ENCODE data around the gene COL12A1. TPM values are rescaled to one million over a fixed set of nuclear protein-coding genes. Genes with fewer than 3 reads are reported as not detected.

Gene COL12A1
- total and polyA plus RNA-seq, 2 donors (not counting 3 experiments of a cell fraction or from before 2014, with no cell fraction given): 48.5 to 89.1 TPM

DNA sequence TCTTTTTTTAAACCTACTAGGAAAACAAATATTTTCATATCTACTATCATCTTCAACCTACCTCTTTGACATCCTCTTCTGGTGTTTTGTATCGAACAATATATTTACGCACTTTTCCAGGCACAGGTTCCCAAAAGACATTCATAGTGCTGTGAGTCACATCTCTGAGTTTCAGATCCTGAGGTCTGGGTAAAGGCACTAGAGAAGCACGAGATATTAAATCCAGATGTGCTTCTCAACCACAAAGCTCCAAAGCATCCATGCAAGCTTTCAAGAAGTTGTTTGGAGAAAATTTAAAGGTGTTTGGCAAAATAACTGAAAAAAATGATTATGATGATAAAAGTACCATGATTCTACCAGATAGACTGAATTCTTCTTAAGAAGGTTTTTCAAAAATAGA lies 62.7 kb downstream of the COL12A1 start:
- Histone ChIP-seq H3K36me3 (ENCODE audit: control insufficient read depth in 2 of 2, extremely low read depth in 1 of 2, insufficient read depth in 2 of 2, low read length in 2 of 2) (no peaks in the 10 kb centered on the region), H3K9me1 (replicated peaks; ENCODE audit: control insufficient read depth, extremely low read depth, insufficient read depth, low read length) (no peaks in the 10 kb centered on the region), H2AFZ (ENCODE audit: low read depth, low read length) (no peak overlapping the region), H3K4me2 (ENCODE audit: insufficient read depth, low read length) (no peak overlapping the region), H3K4me1 (ENCODE audit: control insufficient read depth, extremely low read depth, insufficient read depth, low read length) (no peaks in the 10 kb centered on the region), H3K9ac (replicated peaks; ENCODE audit: extremely low read depth, insufficient read depth, low read length) (no peak overlapping the region), H4K20me1 (replicated peaks; ENCODE audit: control insufficient read depth, extremely low read depth, insufficient read depth, low read length) (no peaks in the 10 kb centered on the region), H3K27ac (ENCODE audit: insufficient read depth, low read depth, low read length) (no peak overlapping the region), H3K79me2 (ENCODE audit: control insufficient read depth, insufficient read depth, low read length) (no peaks in the 10 kb centered on the region), H3K4me3 (replicated peaks in 1 of 3; ENCODE audit: insufficient read depth in 1 of 3, low read depth in 1 of 3, low read length in 3 of 3) (no peak overlapping the region), H3K27me3 (ENCODE audit: control insufficient read depth in 2 of 2, insufficient read depth in 2 of 2, low read length in 2 of 2) (no peaks in the 10 kb centered on the region), H3K9me3 (replicated peaks; ENCODE audit: control insufficient read depth, insufficient read depth, low read length) (no peaks in the 10 kb centered on the region)
- ChIA-PET CTCF (interaction anchor here (0.7 to 1.6 kb wide), 3 partner anchors 8 to 29 kb away, joined by 3 to 4 read pairs (median 3); no protein-coding TSS in a partner anchor), POLR2A (no interaction called here)
- intact Hi-C loops (cut with micrococcal nuclease): no loop called here
- BruUV-seq (replicated peaks): no TSS peak
- dilution Hi-C loops (cut with MboI; ENCODE audit: extremely low pct_ligation_motif_present, low sequenced_read_pairs): no loop called here
- TF ChIP-seq POLR2A (IDR thresholded peaks at IDR 0.05; ENCODE audit: low read depth, low read length): no peak
- no peak for TF ChIP-seq MYC (IDR thresholded peaks at IDR 0.05; ENCODE audit: low read depth, low read length)
- no peak for TF ChIP-seq FOS (IDR thresholded peaks at IDR 0.05; ENCODE audit: borderline replicate concordance, insufficient read depth, low read length)
- TF ChIP-seq GATA2 (IDR thresholded peaks at IDR 0.05; ENCODE audit: insufficient read depth, insufficient read length, low read depth, low read length): no peak
- TF ChIP-seq EZH2 (IDR thresholded peaks at IDR 0.05; ENCODE audit: borderline replicate concordance, low read depth, low read length, severe bottlenecking): no peak
- no peak for TF ChIP-seq POLR2AphosphoS5 (IDR thresholded peaks at IDR 0.05; ENCODE audit: insufficient read depth, low read depth, low read length)
- no peak for TF ChIP-seq JUN (IDR thresholded peaks at IDR 0.05; ENCODE audit: borderline replicate concordance, insufficient read depth, insufficient read length, low read depth)
- TF ChIP-seq, protein P1, sequence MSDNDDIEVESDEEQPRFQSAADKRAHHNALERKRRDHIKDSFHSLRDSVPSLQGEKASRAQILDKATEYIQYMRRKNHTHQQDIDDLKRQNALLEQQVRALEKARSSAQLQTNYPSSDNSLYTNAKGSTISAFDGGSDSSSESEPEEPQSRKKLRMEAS (IDR thresholded peaks at IDR 0.05; ENCODE audit: insufficient read depth, insufficient read length): no peak
- TF ChIP-seq, protein P2, sequence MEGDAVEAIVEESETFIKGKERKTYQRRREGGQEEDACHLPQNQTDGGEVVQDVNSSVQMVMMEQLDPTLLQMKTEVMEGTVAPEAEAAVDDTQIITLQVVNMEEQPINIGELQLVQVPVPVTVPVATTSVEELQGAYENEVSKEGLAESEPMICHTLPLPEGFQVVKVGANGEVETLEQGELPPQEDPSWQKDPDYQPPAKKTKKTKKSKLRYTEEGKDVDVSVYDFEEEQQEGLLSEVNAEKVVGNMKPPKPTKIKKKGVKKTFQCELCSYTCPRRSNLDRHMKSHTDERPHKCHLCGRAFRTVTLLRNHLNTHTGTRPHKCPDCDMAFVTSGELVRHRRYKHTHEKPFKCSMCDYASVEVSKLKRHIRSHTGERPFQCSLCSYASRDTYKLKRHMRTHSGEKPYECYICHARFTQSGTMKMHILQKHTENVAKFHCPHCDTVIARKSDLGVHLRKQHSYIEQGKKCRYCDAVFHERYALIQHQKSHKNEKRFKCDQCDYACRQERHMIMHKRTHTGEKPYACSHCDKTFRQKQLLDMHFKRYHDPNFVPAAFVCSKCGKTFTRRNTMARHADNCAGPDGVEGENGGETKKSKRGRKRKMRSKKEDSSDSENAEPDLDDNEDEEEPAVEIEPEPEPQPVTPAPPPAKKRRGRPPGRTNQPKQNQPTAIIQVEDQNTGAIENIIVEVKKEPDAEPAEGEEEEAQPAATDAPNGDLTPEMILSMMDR (IDR thresholded peaks at IDR 0.05; ENCODE audit: extremely low read depth in 1 of 2, insufficient read depth in 1 of 2, low read depth in 1 of 2, low read length in 2 of 2): no peak
- FAIRE-seq (no peak), DNase-seq (ENCODE audit: low read depth, low spot score) (no peak)

Data from endothelial cell of umbilical vein (primary cell).